Measurements from ENCODE around the gene INSYN2A.

GRCh38 chr10:127175357-127176110, 20.9 kb downstream of the INSYN2A start:
- no peak for TF ChIP-seq CTCF (IDR thresholded peaks at IDR 0.05; ENCODE audit: insufficient read depth, low read length)
- TF ChIP-seq, protein P1, sequence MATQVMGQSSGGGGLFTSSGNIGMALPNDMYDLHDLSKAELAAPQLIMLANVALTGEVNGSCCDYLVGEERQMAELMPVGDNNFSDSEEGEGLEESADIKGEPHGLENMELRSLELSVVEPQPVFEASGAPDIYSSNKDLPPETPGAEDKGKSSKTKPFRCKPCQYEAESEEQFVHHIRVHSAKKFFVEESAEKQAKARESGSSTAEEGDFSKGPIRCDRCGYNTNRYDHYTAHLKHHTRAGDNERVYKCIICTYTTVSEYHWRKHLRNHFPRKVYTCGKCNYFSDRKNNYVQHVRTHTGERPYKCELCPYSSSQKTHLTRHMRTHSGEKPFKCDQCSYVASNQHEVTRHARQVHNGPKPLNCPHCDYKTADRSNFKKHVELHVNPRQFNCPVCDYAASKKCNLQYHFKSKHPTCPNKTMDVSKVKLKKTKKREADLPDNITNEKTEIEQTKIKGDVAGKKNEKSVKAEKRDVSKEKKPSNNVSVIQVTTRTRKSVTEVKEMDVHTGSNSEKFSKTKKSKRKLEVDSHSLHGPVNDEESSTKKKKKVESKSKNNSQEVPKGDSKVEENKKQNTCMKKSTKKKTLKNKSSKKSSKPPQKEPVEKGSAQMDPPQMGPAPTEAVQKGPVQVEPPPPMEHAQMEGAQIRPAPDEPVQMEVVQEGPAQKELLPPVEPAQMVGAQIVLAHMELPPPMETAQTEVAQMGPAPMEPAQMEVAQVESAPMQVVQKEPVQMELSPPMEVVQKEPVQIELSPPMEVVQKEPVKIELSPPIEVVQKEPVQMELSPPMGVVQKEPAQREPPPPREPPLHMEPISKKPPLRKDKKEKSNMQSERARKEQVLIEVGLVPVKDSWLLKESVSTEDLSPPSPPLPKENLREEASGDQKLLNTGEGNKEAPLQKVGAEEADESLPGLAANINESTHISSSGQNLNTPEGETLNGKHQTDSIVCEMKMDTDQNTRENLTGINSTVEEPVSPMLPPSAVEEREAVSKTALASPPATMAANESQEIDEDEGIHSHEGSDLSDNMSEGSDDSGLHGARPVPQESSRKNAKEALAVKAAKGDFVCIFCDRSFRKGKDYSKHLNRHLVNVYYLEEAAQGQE (IDR thresholded peaks at IDR 0.05; ENCODE audit: insufficient replicate concordance, low read depth) = no peak
